Endodermal cell (in vitro differentiated cells): Measurements from ENCODE around the gene RPA1. TPM values are rescaled to one million over a fixed set of nuclear protein-coding genes. Genes with fewer than 3 reads are reported as not detected.
"Not testable (repeated sequence)": the region's sequence is repeated elsewhere in the genome, so short reads cannot be mapped to it uniquely, and the experiment has no call there.

ENCODE experiments used
- DNase-seq: peaks from one replicate; pipeline ENCODE4 v3.0.0-alpha.2; 2017
- H3K27ac ChIP-seq: 2 replicates; pipeline ENCODE4 v1.5.1; 2013; ENCODE audit warnings: mild to moderate bottlenecking, low read depth, low read length, moderate library complexity
- H3K27me3 ChIP-seq: 2 replicates; pipeline ENCODE4 v1.6.1; 2013; ENCODE audit warnings: mild to moderate bottlenecking, low read length, moderate library complexity; ENCODE audit not compliant: insufficient read depth, control insufficient read depth, poor library complexity, severe bottlenecking
- H3K36me3 ChIP-seq: 2 replicates; pipeline ENCODE4 v1.7.0; 2013; ENCODE audit warnings: mild to moderate bottlenecking, low read length, moderate library complexity; ENCODE audit not compliant: control insufficient read depth, insufficient read depth
- H3K4me1 ChIP-seq: one replicate; pipeline ENCODE4 v1.7.0; 2013; ENCODE audit warnings: low read length; ENCODE audit not compliant: control insufficient read depth, insufficient read depth
- H3K4me3 ChIP-seq: 2 replicates; pipeline ENCODE4 v1.5.1; 2013; ENCODE audit warnings: mild to moderate bottlenecking, low read length, moderate library complexity
- H3K9ac ChIP-seq: 2 replicates; pipeline ENCODE4 v1.6.1; 2013; ENCODE audit warnings: mild to moderate bottlenecking, low read length, moderate library complexity; ENCODE audit not compliant: poor library complexity, severe bottlenecking; ENCODE audit errors: extremely low read depth
- H3K9me3 ChIP-seq: 2 replicates; pipeline ENCODE4 v1.6.1; 2013; ENCODE audit warnings: mild to moderate bottlenecking, low read length, moderate library complexity; ENCODE audit not compliant: control insufficient read depth
- H3K27ac Mint-ChIP-seq: 2 replicates; pipeline ENCODE4 v1.8.0; 2020; ENCODE audit warnings: mixed read lengths
- H3K27me3 Mint-ChIP-seq: 2 replicates; pipeline ENCODE4 v1.8.0; 2021; ENCODE audit warnings: mild to moderate bottlenecking, mixed read lengths; ENCODE audit not compliant: insufficient read depth
- H3K36me3 Mint-ChIP-seq: 2 replicates; pipeline ENCODE4 v1.8.0; 2020; ENCODE audit warnings: low read depth, mixed read lengths
- H3K4me1 Mint-ChIP-seq: 2 replicates; pipeline ENCODE4 v1.8.0; 2020; ENCODE audit warnings: mixed read lengths
- H3K4me3 Mint-ChIP-seq: 2 replicates; pipeline ENCODE4 v1.8.0; 2020; ENCODE audit warnings: mild to moderate bottlenecking, moderate library complexity, mixed read lengths
- H3K9me3 Mint-ChIP-seq: 2 replicates; pipeline ENCODE4 v1.8.0; 2020; ENCODE audit warnings: mild to moderate bottlenecking, mixed read lengths
- CTCF ChIP-seq: fragments of 200-600 bp; sonication (generic); conservative IDR thresholded peaks from 2 replicates; pipeline ENCODE4 v1.5.0; 2021; ENCODE audit warnings: antibody characterized with exemption, mild to moderate bottlenecking
- WGBS, 2 experiments: methylation state at CpG; one replicate each; pipeline versions ENCODE4 v1.1.5 to v1.1.7; 2013; ENCODE audit warnings: missing lambda C conversion rate in 2 of 2, mixed read lengths in 1 of 2; ENCODE audit not compliant: insufficient coverage in 1 of 2, insufficient read length in 1 of 2; 5-methylcytosine and 5-hydroxymethylcytosine counted together
- total RNA-seq, 2 donors: library from RNA; stranded (reverse); fragmentation: NEBNext Ultra II Directional in 1 of 2; extraction: Animal tissue kit (Norgen Biotek cat#: 25700) in 1 of 2; gene quantifications; 2 replicates in 1 of 2; 3 replicates in 1 of 2; pipeline ENCODE4 v1.2.1, GENCODE V29; 2021

The RPA1 gene
- total RNA-seq, 2 donors from 2014 or later, result 190 to 249 TPM

GRCh38 chr17:1793447-1793806, 36.4 kb upstream of the RPA1 start:
- Mint-ChIP-seq H3K9me3 (no peaks in the 10 kb centered on the region), H3K4me1 (no peaks in the 10 kb centered on the region), H3K36me3 (peaks cover 45% of the 10 kb centered on the region), H3K27ac (no peak overlapping the region), H3K4me3 (no peak overlapping the region), H3K27me3 (no peaks in the 10 kb centered on the region)
- no peak overlapping the region for H3K27ac ChIP-seq
- H3K9me3 ChIP-seq, result no peaks in the 10 kb centered on the region
- no peaks in the 10 kb centered on the region for H3K27me3 ChIP-seq
- H3K36me3 ChIP-seq, result peaks cover 14% of the 10 kb centered on the region
- WGBS, 2 experiments, result 97 to 100% methylated on average over 1 of the region's 1 CpG
- no peak for DNase-seq
- no peak overlapping the region for H3K9ac ChIP-seq
- TF ChIP-seq CTCF, result no peak
- no peak overlapping the region for H3K4me3 ChIP-seq
- H3K4me1 ChIP-seq, result no peaks in the 10 kb centered on the region

DNA sequence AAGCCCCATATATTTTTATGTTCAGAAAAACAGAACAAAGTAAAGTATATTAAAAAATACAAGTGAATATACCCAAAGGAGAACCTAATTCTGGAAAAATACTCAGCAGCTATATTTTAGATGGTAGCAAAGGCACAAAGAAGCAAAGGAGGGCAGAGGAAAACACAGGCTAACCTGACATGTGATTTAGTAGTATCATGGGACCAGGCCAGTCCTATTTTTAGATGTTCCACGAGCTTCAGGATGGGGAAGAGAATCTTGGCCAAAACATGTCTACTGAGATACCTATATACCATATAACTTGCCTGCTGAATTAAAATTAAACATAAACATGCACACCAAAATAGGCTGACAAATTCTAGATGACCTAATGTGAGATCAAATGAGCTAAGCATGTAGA, 33.0 kb upstream of the RPA1 start:
- no peak overlapping the region for H3K9ac ChIP-seq
- H3K4me1 ChIP-seq, result no peaks in the 10 kb centered on the region
- peaks cover 25% of the 10 kb centered on the region for H3K36me3 ChIP-seq
- H3K4me3 ChIP-seq, result no peak overlapping the region
- Mint-ChIP-seq H3K27ac (no peak overlapping the region), H3K4me1 (no peaks in the 10 kb centered on the region), H3K9me3 (no peaks in the 10 kb centered on the region), H3K27me3 (no peaks in the 10 kb centered on the region), H3K4me3 (no peak overlapping the region), H3K36me3 (peaks cover 45% of the 10 kb centered on the region)
- no peak for TF ChIP-seq CTCF
- H3K9me3 ChIP-seq, result no peaks in the 10 kb centered on the region
- no peak for DNase-seq
- no peak overlapping the region for H3K27ac ChIP-seq
- WGBS, 2 experiments, result 50 to 89% methylated on average over 1 of the region's 1 CpG
- no peaks in the 10 kb centered on the region for H3K27me3 ChIP-seq

- Histone ChIP-seq H3K4me1 (no peaks in the 10 kb centered on the region), H3K36me3 (peaks cover 30% of the 10 kb centered on the region), H3K4me3 (no peak overlapping the region), H3K27me3 (no peaks in the 10 kb centered on the region), H3K9ac (no peak overlapping the region), H3K27ac (no peak overlapping the region), H3K9me3 (no peaks in the 10 kb centered on the region)
- WGBS, 2 experiments, result 90 to 94% methylated on average over 2 to 3 of the region's 3 CpGs
- H3K36me3 Mint-ChIP-seq, result peaks cover 48% of the 10 kb centered on the region
- no peaks in the 10 kb centered on the region for H3K9me3 Mint-ChIP-seq
- no peak for TF ChIP-seq CTCF
- no peak overlapping the region for H3K4me3 Mint-ChIP-seq
- peak overlapping the region; percentile 69 for H3K27ac Mint-ChIP-seq
- DNase-seq, result no peak
- no peaks in the 10 kb centered on the region for H3K27me3 Mint-ChIP-seq
- H3K4me1 Mint-ChIP-seq, result no peaks in the 10 kb centered on the region
Observed at GRCh38 chr17:1797323-1797722, 32.5 kb upstream of the RPA1 start.

- H3K9me3 Mint-ChIP-seq, H3K4me1 ChIP-seq, H3K27me3 ChIP-seq, H3K27me3 Mint-ChIP-seq, H3K9ac ChIP-seq, H3K27ac Mint-ChIP-seq, H3K4me3 Mint-ChIP-seq, H3K9me3 ChIP-seq, H3K4me3 ChIP-seq, DNase-seq, H3K4me1 Mint-ChIP-seq, H3K27ac ChIP-seq: not testable (repeated sequence)
- H3K36me3 ChIP-seq, result peaks cover 35% of the 10 kb centered on the region
- 93 to 97% methylated on average over 4 to 8 of the region's 8 CpGs for WGBS, 2 experiments
- peaks cover 50% of the 10 kb centered on the region for H3K36me3 Mint-ChIP-seq
Observed at GRCh38 chr17:1797846-1798245, 32.0 kb upstream of the RPA1 start.
